Astrocyte of the cerebellum (primary cell): ENCODE data around the gene ERMP1.

Experiments
- DNase-seq: peaks from one replicate; pipeline ENCODE4 v3.0.0-alpha.2; 2011; ENCODE audit warnings: low read depth
- H3K4me3 ChIP-seq: 2 replicates; pipeline ENCODE4 v1.5.1; 2011; ENCODE audit warnings: mild to moderate bottlenecking, low read depth, low read length, moderate library complexity
- CTCF ChIP-seq: IDR thresholded peaks from 2 replicates; pipeline ENCODE4 v1.5.1; 2012; ENCODE audit warnings: low read length, low read depth, moderate library complexity, mild to moderate bottlenecking; ENCODE audit errors: missing control alignments
- in situ Hi-C: cut with HindIII; loops from 2 replicates; pipeline ENCODE4 v1.10.0; 2017; ENCODE audit warnings: low sequenced_read_pairs

ERMP1 gene

GRCh38 chr9:5857928-5858327 lies 25.0 kb upstream of the ERMP1 start:
- TF ChIP-seq CTCF: no peak
- in situ Hi-C loops: no loop called here
- H3K4me3 ChIP-seq: no peak overlapping the region
- DNase-seq: no peak

GRCh38 chr9:5854063-5854790 lies 21.3 kb upstream of the ERMP1 start:
- in situ Hi-C loops: no loop called here
- no peak for DNase-seq
- TF ChIP-seq CTCF: no peak
- H3K4me3 ChIP-seq: no peak overlapping the region

- DNase-seq: no peak
- in situ Hi-C loops: no loop called here
- no peak overlapping the region for H3K4me3 ChIP-seq
- no peak for TF ChIP-seq CTCF
These were observed 20.7 kb upstream of the ERMP1 start for GRCh38 chr9:5853617-5854016.

- no peak overlapping the region for H3K4me3 ChIP-seq
- no peak for DNase-seq
- in situ Hi-C loops: no loop called here
- TF ChIP-seq CTCF: no peak
These were observed 20.1 kb upstream of the ERMP1 start for GRCh38 chr9:5852987-5853386.

GRCh38 chr9:5851445-5851844 lies 18.5 kb upstream of the ERMP1 start:
- TF ChIP-seq CTCF: no peak
- in situ Hi-C loops: no loop called here
- H3K4me3 ChIP-seq: no peak overlapping the region
- DNase-seq: no peak

- no peak for TF ChIP-seq CTCF
- H3K4me3 ChIP-seq: no peak overlapping the region
- in situ Hi-C loops: no loop called here
- no peak for DNase-seq
These were observed 17.8 kb upstream of the ERMP1 start for GRCh38 chr9:5850724-5851122.

- no peak overlapping the region for H3K4me3 ChIP-seq
- in situ Hi-C loops: no loop called here
- no peak for TF ChIP-seq CTCF
- DNase-seq: no peak
These were observed 15.5 kb upstream of the ERMP1 start for GRCh38 chr9:5848372-5848882.
